ENCODE results near the gene HM13. TPM values are rescaled to one million over a fixed set of nuclear protein-coding genes. Genes with fewer than 3 reads are reported as not detected.

The HM13 gene
- total RNA-seq, 1 experiment from 2014 or later, result 183 TPM

- peaks cover 33 to 67% of the 10 kb centered on the region in 2 experiments; a peak in 3 of 4 replicates for H3K36me3 ChIP-seq (ENCODE audit: control insufficient read depth in 1 of 2, insufficient read depth in 2 of 2, low read length in 2 of 2)
- TF ChIP-seq REST (IDR thresholded peaks at IDR 0.05; ENCODE audit: low read depth) (no peak), TCF7L2 (IDR thresholded peaks at IDR 0.05; ENCODE audit: borderline replicate concordance, extremely low read depth, insufficient read depth, insufficient read length) (no peak), POLR2A (IDR thresholded peaks at IDR 0.05; ENCODE audit: borderline replicate concordance, extremely low read depth, insufficient read depth, insufficient read length) (no peak), SP1 (IDR thresholded peaks at IDR 0.05; ENCODE audit: low read depth) (no peak), SRF (IDR thresholded peaks at IDR 0.05; ENCODE audit: low read depth) (no peak), EZH2phosphoT487 (IDR thresholded peaks at IDR 0.05; ENCODE audit: borderline replicate concordance) (no peak), ZNF274 (IDR thresholded peaks at IDR 0.05; ENCODE audit: low read depth, low read length) (no peak), ATF3 (IDR thresholded peaks at IDR 0.05) (no peak), CBX3 (IDR thresholded peaks at IDR 0.05; ENCODE audit: low read depth) (no peak), CTCF (IDR thresholded peaks at IDR 0.05 in 2 of 3, conservative IDR thresholded peaks at IDR 0.05 in 1 of 3; ENCODE audit: borderline replicate concordance in 1 of 3, insufficient read depth in 1 of 3, low read depth in 2 of 3, low read length in 2 of 3) (no peak), SIN3A (IDR thresholded peaks at IDR 0.05; ENCODE audit: low read depth) (no peak), JUND (IDR thresholded peaks at IDR 0.05) (no peak), ELF1 (IDR thresholded peaks at IDR 0.05; ENCODE audit: borderline replicate concordance, low read depth) (no peak), POLR2AphosphoS5 (IDR thresholded peaks at IDR 0.05; ENCODE audit: low read depth, low read length) (no peak), ZBTB33 (IDR thresholded peaks at IDR 0.05; ENCODE audit: extremely low read depth, insufficient replicate concordance, low read length) (no peak)
- H3K27me3 ChIP-seq (ENCODE audit: insufficient read depth, low read length), result no peaks in the 10 kb centered on the region
- ChIA-PET RAD21 (ENCODE audit: low non-redundant PET in 1 of 2, low total read pairs in 2 of 2, uncharacterized antibody in 2 of 2, unreplicated experiment in 2 of 2) (no interaction called here), CTCF (no interaction called here), POLR2A (no interaction called here)
- intact Hi-C loops (cut with micrococcal nuclease), result no loop called here
- no TSS peak for BruUV-seq (replicated peaks)
- peaks cover 75% of the 10 kb centered on the region for H3K79me2 ChIP-seq (ENCODE audit: insufficient read depth, low read length)
- H3K9ac ChIP-seq (ENCODE audit: low read length), result no peak overlapping the region
- no peak overlapping the region for H3K4me3 ChIP-seq (replicated peaks in 1 of 2; ENCODE audit: low read depth in 1 of 2, low read length in 2 of 2)
- H3K4me1 ChIP-seq (ENCODE audit: control insufficient read depth in 1 of 2, insufficient read depth in 2 of 2, low read length in 2 of 2), result peaks cover 0 to 17% of the 10 kb centered on the region in 2 experiments; a peak in 2 of 4 replicates
- DNase-seq (ENCODE audit: low read depth, low spot score) (no peak), ATAC-seq (no peak)
- no peaks in the 10 kb centered on the region for H4K20me1 ChIP-seq (ENCODE audit: insufficient read depth)
- no peaks in the 10 kb centered on the region for H3K9me2 ChIP-seq (ENCODE audit: insufficient read depth)
- no peak overlapping the region for H3K27ac ChIP-seq (ENCODE audit: low read depth, low read length)
- H3K4me2 ChIP-seq (ENCODE audit: low read length), result no peak overlapping the region
- H2AFZ ChIP-seq (ENCODE audit: low read depth, low read length, poor library complexity, severe bottlenecking), result no peak overlapping the region
- no peaks in the 10 kb centered on the region for H3K9me3 ChIP-seq (ENCODE audit: control insufficient read depth in 1 of 2, insufficient read depth in 1 of 2, low read depth in 1 of 2, low read length in 2 of 2)
These were observed 24.1 kb downstream of the HM13 start for GRCh38 chr20:31538326-31538725.

Data from HCT116 (cell line).